B cell (primary cell): ENCODE measurements around the gene LRFN5. TPM values are rescaled to one million over a fixed set of nuclear protein-coding genes. Genes with fewer than 3 reads are reported as not detected.

ENCODE experiments used
- ATAC-seq: fragments of 200-7000 bp; cut with Tn5 transposase; one replicate; pipeline ENCODE4 v1.10.0; 2021; ENCODE audit warnings: low read depth, mild to moderate bottlenecking, moderate number of reproducible peaks, moderate library complexity
- CTCF ChIA-PET: fragments of 350-600 bp; sonication (Branson Sonifier 250); formaldehyde crosslinking; loops from one replicate; lab custom pipeline; 2021; ENCODE audit warnings: antibody characterized with exemption, inconsistent platforms; lab: Charles Lee
- POLR2A ChIA-PET: fragments of 350-600 bp; sonication (Branson Sonifier 250); formaldehyde crosslinking; loops from one replicate; lab custom pipeline; 2021; ENCODE audit warnings: antibody characterized with exemption; lab: Charles Lee
- DNase-seq: peaks from one replicate; pipeline ENCODE4 v3.0.0; 2013
- H2AFZ ChIP-seq: 2 replicates; pipeline ENCODE4 v1.6.1; 2012; ENCODE audit warnings: mild to moderate bottlenecking, low read depth, low read length; ENCODE audit not compliant: insufficient read depth, poor library complexity, severe bottlenecking
- H3K27ac ChIP-seq, 2 donors: 1 replicate in 1 of 2; 2 replicates in 1 of 2; pipeline ENCODE4 v1.5.1; 2012 to 2013; ENCODE audit warnings: low read length in 2 of 2, mild to moderate bottlenecking in 2 of 2, moderate library complexity in 1 of 2
- H3K27me3 ChIP-seq, 4 experiments: fragments of 200-600 bp in 1 of 4; sonication (generic) in 1 of 4; replicated peaks in 1 of 4; 1 replicate in 2 of 4; 2 replicates in 2 of 4; pipeline versions ENCODE4 v1.6.1 to v1.7.0; 2013 to 2016; ENCODE audit warnings: low read length in 3 of 4, mild to moderate bottlenecking in 2 of 4, mixed read lengths in 1 of 4, moderate library complexity in 1 of 4; ENCODE audit not compliant: insufficient read depth in 4 of 4, control insufficient read depth in 3 of 4; ENCODE audit errors: control extremely low read depth in 1 of 4
- H3K36me3 ChIP-seq, 2 experiments: replicated peaks in 1 of 2; 1 replicate in 1 of 2; 2 replicates in 1 of 2; pipeline versions ENCODE4 v1.6.1 to v1.7.1; 2013; ENCODE audit warnings: low read length in 1 of 2; ENCODE audit not compliant: insufficient read depth in 2 of 2, control insufficient read depth in 1 of 2; ENCODE audit errors: control extremely low read depth in 1 of 2, extremely low read depth in 1 of 2
- H3K4me1 ChIP-seq, 2 donors: fragments of 200-600 bp in 1 of 2; sonication (generic) in 1 of 2; 1 replicate in 1 of 2; 2 replicates in 1 of 2; pipeline versions ENCODE4 v1.5.1 to v1.6.1; 2013 to 2017; ENCODE audit warnings: low read length in 2 of 2; ENCODE audit not compliant: control insufficient read depth in 2 of 2, insufficient read depth in 2 of 2
- H3K4me2 ChIP-seq: replicated peaks from 2 replicates; pipeline ENCODE3; 2012; ENCODE audit warnings: mild to moderate bottlenecking, low read depth, low read length; ENCODE audit not compliant: poor library complexity, severe bottlenecking
- H3K4me3 ChIP-seq, 5 experiments: fragments of 200-600 bp in 1 of 5; sonication (generic) in 1 of 5; 1 replicate in 3 of 5; 2 replicates in 2 of 5; pipeline versions ENCODE4 v1.5.1 to v1.7.0; 2011 to 2016; ENCODE audit warnings: low read length in 4 of 5, mild to moderate bottlenecking in 4 of 5, low read depth in 2 of 5, control low read depth in 1 of 5, moderate library complexity in 1 of 5; ENCODE audit not compliant: insufficient read depth in 1 of 5; ENCODE audit errors: control extremely low read depth in 1 of 5, extremely low read depth in 1 of 5
- H3K79me2 ChIP-seq: fragments of 200-600 bp; sonication (generic); one replicate; pipeline ENCODE4 v1.6.0; 2016; ENCODE audit warnings: low read length; ENCODE audit not compliant: control insufficient read depth, insufficient read depth
- H3K9ac ChIP-seq: fragments of 200-600 bp; sonication (generic); 2 replicates; pipeline ENCODE4 v1.6.1; 2017; ENCODE audit warnings: mild to moderate bottlenecking, low read length, moderate library complexity
- H3K9me3 ChIP-seq, 3 donors: one replicate each; pipeline versions ENCODE4 v1.6.1 to v1.7.1; 2013; ENCODE audit warnings: low read length in 2 of 3; ENCODE audit not compliant: control insufficient read depth in 2 of 3, insufficient read depth in 1 of 3; ENCODE audit errors: control extremely low read depth in 1 of 3
- H4K20me1 ChIP-seq: 2 replicates; pipeline ENCODE4 v1.6.0; 2012; ENCODE audit warnings: mild to moderate bottlenecking, low read length; ENCODE audit not compliant: insufficient read depth, control insufficient read depth, poor library complexity, severe bottlenecking
- H3K27ac Mint-ChIP-seq: one replicate; pipeline ENCODE4 v1.8.0; 2021; ENCODE audit warnings: mixed read lengths
- H3K27me3 Mint-ChIP-seq: one replicate; pipeline ENCODE4 v1.8.0; 2021; ENCODE audit warnings: mixed read lengths
- H3K4me1 Mint-ChIP-seq: one replicate; pipeline ENCODE4 v1.8.0; 2021; ENCODE audit warnings: mixed read lengths
- H3K4me3 Mint-ChIP-seq: one replicate; pipeline ENCODE4 v1.8.0; 2021; ENCODE audit warnings: mixed read lengths
- H3K9me3 Mint-ChIP-seq: one replicate; pipeline ENCODE4 v1.8.0; 2022; ENCODE audit warnings: mixed read lengths; ENCODE audit not compliant: insufficient read depth
- CTCF ChIP-seq: fragments of 200-600 bp; IDR thresholded peaks from one replicate; pipeline ENCODE4 v1.8.0; 2022; ENCODE audit warnings: antibody characterized with exemption, mild to moderate bottlenecking
- EZH2 ChIP-seq: IDR thresholded peaks from 2 replicates; pipeline ENCODE4 v1.6.1; 2012; ENCODE audit warnings: borderline replicate concordance, low read depth, mild to moderate bottlenecking, moderate library complexity, low read length; ENCODE audit not compliant: insufficient read depth, poor library complexity, severe bottlenecking
- WGBS: methylation state at CpG from one replicate; pipeline ENCODE4 v1.1.5; 2013; ENCODE audit warnings: missing lambda C conversion rate; ENCODE audit not compliant: insufficient coverage; 5-methylcytosine and 5-hydroxymethylcytosine counted together
- intact Hi-C: fragments of 100-400 bp; cut with micrococcal nuclease; formaldehyde crosslinking; loops from one replicate; pipeline ENCODE4 v1.10.0; 2022
- polyA plus RNA-seq: library from polyadenylated mRNA; depleted of rRNA; stranded (reverse); fragments of >200 nt; gene quantifications from 2 replicates; pipeline ENCODE4 v1.2.3, GENCODE V29; 2012
- total RNA-seq, 2 donors: library from RNA; stranded (reverse); fragments of 120-200 nt in 1 of 2; gene quantifications; 1 replicate in 1 of 2; 2 replicates in 1 of 2; pipeline versions ENCODE4 v1.2.3 to v1.2.4, GENCODE V29; 2013 to 2022

Gene LRFN5
- total and polyA plus RNA-seq, 2 donors (not counting 1 experiment from before 2014, with no cell fraction given), result 0.30 TPM; not detected in 1

DNA sequence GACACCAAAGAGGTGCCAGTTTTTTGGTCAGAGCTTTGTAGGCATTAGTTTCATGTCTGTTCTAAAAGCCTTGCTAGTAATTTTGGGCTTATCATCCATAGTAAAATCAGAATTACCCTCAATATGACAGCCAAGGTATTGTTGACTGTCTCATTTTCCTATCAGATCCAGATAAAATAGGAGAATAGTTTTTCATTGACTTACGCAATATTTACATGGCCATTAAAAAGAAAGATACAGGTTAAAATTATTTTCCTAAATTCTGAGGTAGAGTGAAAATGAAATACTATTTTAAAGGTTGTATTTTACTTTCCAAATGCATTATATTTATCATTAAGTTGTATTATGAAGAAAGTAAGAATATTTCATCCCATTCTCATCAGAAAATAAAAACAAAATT lies 203.7 kb downstream of the LRFN5 start:
- Histone ChIP-seq H3K36me3 (no peaks in the 10 kb centered on the region), H3K4me3 (no peak overlapping the region), H3K79me2 (no peaks in the 10 kb centered on the region), H3K4me1 (no peaks in the 10 kb centered on the region), H3K27ac (no peak overlapping the region), H2AFZ (no peak overlapping the region), H3K9me3 (no peaks in the 10 kb centered on the region), H4K20me1 (no peaks in the 10 kb centered on the region), H3K4me2 (no peak overlapping the region), H3K9ac (no peak overlapping the region), H3K27me3 (no peaks in the 10 kb centered on the region)
- no peak overlapping the region for H3K27ac Mint-ChIP-seq
- H3K9me3 Mint-ChIP-seq, result peaks cover 2% of the 10 kb centered on the region
- DNase-seq (no peak), ATAC-seq (no peak)
- H3K4me3 Mint-ChIP-seq, result no peak overlapping the region
- no CpG with 5 or more reads among the region's 1 CpG for WGBS
- ChIA-PET POLR2A (no interaction called here), CTCF (no interaction called here)
- no peaks in the 10 kb centered on the region for H3K27me3 Mint-ChIP-seq
- intact Hi-C loops, result no loop called here
- H3K4me1 Mint-ChIP-seq, result no peaks in the 10 kb centered on the region
- no peak for TF ChIP-seq EZH2
- TF ChIP-seq CTCF, result no peak

DNA sequence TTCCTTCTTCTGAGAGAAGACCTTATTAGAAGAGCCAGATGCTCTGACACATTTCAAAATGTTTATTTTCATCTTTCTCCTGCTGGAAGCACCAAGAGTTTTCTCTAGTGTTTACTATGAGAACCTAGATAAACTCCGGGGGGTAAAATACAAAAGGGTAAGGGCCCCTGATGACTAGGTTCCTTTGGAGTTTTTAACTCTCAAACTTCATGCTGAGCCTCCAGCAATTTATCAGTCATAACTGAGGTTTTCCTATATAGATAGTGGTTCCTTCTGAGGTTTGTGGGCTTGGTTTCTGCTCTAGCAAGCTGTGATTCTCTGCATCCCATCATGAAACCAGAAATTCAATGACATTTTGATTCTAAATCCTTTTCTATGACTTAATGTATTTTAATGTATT lies 210.9 kb downstream of the LRFN5 start:
- CTCF ChIA-PET, result no interaction called here
- no CpG with 5 or more reads among the region's 1 CpG for WGBS
- no peak for TF ChIP-seq CTCF
- TF ChIP-seq EZH2, result no peak
- Mint-ChIP-seq H3K27me3 (no peaks in the 10 kb centered on the region), H3K4me1 (no peaks in the 10 kb centered on the region), H3K9me3 (peaks cover 2% of the 10 kb centered on the region), H3K27ac (no peak overlapping the region), H3K4me3 (no peak overlapping the region)
- no peak overlapping the region for H3K27ac ChIP-seq
- H3K4me3 ChIP-seq, result no peak overlapping the region
- H3K79me2 ChIP-seq, result no peaks in the 10 kb centered on the region
- H4K20me1 ChIP-seq, result no peaks in the 10 kb centered on the region
- no peaks in the 10 kb centered on the region for H3K27me3 ChIP-seq
- no peaks in the 10 kb centered on the region for H3K9me3 ChIP-seq
- no peak overlapping the region for H3K4me2 ChIP-seq
- H3K9ac ChIP-seq, result no peak overlapping the region
- H3K4me1 ChIP-seq, result no peaks in the 10 kb centered on the region
- ATAC-seq (no peak), DNase-seq (no peak)
- H3K36me3 ChIP-seq, result no peaks in the 10 kb centered on the region
- POLR2A ChIA-PET, result no interaction called here
- H2AFZ ChIP-seq, result no peak overlapping the region
- intact Hi-C loops, result no loop called here
